ENCODE data around the gene ENDOD1.

ENDOD1 gene

DNA sequence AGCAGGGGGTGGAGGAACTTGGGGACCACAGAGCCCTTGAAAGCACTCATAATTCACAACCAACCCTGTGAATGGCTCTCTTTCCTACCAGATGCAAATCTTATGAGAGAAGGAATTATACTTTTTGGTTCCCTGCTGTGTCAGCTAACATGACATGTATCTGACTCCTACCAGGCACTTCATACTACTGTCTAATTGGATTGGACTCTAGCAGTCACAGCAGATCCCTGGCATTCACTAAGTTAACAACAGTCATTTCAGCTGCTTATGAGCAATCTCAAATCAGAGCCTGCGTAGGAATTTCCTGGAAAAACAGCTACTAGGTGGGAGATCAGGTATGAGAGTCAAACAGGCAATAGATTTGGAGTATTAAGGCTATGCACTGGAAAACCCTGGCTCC is 11.1 kb upstream of the ENDOD1 start:
- DNase-seq, result no peak

GRCh38 chr11:95081010-95081409 is 8.6 kb upstream of the ENDOD1 start:
- DNase-seq, result no peak

- no peak for DNase-seq
These were observed 8.2 kb upstream of the ENDOD1 start for GRCh38 chr11:95081412-95081811.

- no peak for DNase-seq
These were observed 7.1 kb upstream of the ENDOD1 start for GRCh38 chr11:95082576-95083001.

DNA sequence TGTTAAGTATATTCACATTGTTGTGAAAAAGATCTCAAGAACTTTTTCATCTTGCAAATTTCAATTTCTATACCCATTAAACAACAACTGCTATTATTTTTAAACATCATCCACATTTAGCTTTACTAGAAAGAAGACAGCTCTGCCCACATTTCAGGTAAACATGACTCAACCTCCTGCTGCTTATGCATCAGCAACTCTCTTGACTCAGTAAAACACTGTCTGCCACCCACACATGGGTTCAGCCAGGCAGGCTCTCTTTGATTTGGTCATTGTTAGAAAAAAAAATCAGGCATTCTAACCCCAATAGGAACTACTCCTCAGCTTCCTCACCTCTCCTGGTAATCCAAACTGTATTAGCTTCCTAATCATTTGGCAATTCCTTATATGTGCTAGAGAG is 5.1 kb upstream of the ENDOD1 start:
- DNase-seq, result no peak

DNA sequence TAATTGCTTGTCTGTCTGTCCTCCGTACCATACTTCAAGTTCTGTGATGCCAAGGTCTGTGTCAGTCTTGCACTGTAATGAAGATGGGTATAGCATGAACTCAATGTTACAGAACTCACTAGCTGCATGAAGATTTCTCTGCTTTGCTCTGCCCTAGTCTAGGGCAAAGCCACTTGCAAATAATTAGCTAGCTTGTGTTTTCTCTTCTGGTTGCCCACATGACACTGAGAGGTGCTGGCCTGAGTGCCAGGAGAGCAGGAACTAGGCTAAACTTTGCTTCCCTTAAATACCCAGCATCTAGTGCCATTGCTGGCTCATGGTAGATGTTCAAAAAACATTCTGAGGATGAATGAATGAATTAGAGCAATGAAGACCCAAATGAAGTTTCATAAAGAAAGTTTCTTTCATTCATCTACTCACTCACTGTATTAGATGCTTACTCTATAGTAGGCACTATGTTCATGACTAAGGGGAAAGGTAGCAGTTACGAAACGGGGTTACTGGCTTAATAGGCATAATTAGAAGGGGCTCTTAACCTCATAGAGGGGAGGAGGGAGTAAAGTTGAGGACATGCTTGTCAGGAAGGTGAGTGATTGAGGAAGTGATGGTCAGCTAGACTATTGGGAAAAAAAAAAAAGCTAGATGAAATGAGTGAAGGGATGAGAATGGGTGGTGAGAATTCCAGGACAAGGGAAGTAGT is 4.4 kb upstream of the ENDOD1 start:
- no peak for DNase-seq

GRCh38 chr11:95086151-95086550 is 3.5 kb upstream of the ENDOD1 start:
- DNase-seq, result no peak

DNA sequence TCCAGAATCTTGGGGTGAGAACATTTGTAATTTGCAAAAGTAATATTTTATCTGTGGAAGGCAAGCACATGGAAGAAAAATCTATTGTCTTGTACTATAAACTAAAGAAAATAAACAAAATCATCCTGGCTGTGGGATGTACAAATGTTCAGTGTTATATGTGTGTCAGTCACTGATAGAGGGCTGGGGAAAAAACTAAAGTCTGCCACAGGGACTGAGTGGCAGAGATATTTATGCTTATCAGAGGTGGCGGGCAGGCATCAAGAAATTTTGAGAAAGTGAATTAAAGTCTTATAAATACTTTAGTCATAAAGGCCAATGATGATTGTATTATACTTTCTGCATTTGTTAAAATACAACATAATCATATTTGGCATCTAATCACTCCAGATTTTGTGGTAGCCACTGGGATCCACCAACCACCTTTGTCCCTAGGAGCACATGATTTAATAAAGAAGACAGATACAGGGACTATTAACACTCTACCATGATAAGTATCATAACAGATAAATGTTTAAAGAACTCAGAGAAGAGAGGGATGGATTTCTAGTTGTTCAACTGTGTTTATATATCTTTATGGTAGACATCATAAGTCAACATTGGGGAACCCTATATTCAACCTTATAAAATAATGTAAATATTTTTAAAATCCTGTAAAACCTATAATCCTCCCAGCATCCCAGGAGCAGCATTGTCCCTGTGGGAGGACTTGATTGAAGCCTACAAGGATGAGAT is 2.6 kb upstream of the ENDOD1 start:
- no peak for DNase-seq

GRCh38 chr11:95088946-95089619 is 563 bp upstream of the ENDOD1 start:
- DNase-seq, result peak; percentile 7

DNA sequence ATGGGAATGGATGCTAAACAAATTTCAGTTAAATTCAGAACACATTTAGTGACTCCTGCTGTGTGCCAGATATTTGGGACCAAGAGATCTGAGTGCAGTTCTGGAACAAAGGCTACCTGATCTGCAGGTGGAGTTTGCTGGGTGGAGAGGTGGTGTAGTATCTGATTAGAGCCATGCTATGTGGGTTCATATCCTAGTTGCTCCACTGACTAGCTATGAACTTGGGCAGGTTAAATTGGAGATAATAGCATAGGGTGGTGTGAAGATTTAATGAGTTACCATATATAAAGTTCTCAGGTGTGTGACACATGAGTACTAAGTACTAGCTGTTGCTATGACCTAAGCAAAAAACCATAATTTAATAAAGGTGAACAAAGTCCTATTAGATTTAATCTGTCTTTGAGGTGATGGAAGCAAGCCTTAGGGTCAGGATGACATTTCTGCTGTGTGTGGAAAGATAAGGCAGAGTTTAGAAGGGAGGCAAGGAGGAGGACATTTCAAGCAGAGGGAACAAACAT is 2.1 kb downstream of the ENDOD1 start:
- DNase-seq, result no peak

DNA sequence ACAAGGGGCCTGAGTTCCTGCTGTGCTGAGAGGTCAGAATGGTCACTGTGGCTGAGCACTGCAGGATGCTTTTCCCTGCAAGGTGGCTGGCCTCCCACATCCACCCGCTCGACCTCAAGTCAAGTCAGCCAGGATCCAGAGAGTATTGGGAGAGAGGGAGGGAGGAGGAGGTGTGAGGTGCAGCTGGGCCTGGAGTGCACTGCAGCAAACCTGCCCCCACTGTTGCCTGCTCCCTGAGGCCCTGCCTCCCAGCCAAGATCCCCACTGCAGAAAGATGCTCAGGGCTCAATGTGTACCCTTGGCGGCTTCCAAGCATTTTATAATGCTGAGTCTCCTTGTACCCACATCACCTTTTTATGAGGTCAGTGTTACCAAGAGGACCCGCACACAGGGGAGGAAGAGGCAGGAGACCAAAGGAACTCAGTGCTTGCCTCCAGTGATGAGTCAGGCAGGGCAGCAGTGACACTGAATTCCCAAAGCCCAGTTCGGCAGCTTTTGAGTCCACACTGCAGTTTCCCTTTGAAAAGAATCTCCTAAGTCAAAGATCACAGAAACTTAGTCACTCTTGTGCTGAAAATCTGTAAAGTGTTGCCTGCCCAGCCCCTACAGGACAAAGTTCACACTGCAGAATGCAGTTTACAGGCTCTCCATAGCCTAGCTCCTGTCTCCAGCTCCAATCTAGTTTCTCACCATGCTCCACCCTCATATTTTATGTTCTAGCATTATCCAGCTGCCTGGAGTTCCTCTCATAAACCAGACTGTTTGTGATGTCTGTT is 3.1 kb downstream of the ENDOD1 start:
- DNase-seq, result peak; percentile 25

DNA sequence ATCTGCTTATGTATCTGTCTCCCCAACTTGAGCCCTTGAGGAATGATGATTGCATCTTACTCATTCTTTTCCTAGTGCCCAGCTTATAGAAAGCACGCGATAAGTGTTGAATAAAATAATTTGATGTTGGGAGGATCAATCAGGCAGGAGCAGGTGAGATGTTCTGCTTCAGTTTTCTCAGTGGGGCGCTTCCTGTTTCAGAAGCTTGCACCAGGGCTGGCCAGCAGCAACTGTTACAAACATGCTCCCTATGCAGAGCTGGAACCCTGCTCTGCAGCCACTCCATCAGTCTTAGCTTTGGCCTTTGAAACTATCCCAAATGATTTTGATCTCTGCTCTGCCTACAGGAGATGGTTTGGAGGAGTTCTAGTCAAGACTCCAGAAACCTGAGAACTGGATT is 3.9 kb downstream of the ENDOD1 start:
- DNase-seq, result no peak

DNA sequence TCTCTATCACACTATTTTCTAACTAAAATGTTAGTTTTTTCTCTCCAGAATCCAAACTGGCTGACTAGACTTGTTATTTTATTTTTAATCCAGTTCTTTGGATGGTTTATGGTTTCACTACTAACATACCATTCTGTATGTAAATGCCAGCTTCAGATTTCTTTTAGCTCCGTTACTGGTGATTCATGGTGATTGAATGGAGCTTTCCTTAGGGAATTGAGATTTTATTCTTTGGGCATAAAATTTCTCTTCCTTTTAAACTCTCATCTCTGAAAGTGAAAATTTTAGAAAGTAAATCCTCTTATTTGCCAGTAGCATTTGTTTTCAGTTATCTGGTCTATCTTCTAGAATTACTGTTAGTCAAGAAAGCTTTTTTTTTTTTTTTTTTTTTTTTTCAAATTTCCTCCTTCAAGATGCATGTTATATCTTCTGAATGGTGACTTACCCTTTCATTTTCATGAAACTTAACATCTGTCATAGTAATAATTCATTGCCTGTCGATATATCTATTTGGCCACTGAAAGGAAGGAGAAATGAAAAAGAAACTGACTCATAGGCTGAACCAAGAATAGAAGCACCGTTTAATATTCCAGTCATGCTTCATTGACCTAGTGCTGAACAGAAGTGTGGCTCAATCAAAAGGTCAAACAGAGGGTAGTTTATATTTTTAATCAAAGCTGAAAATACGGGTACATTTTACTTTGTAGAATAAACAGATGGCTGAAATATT is 6.4 kb downstream of the ENDOD1 start:
- DNase-seq, result no peak

DNA sequence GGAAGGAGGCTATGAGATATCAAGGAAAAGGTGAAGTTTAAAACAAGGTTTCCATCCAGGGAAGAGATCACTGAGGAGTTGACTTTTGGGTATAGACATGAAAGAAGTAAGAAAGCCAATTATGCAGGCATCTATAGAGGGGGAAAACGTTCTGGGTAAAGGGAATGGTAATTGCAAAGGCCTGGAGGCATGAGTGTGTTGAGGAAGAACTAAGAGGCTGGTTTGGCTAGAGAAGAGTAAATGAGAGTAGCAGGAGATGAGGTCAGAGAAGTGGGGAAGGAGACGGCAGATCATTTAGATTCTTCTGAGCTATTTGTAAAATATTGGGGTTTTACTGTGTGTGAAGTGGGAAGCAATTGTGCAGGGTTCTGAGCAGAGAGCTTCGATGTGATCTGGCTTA is 7.6 kb downstream of the ENDOD1 start:
- DNase-seq, result no peak

GRCh38 chr11:95098826-95099225 is 9.2 kb downstream of the ENDOD1 start:
- no peak for DNase-seq

- no peak for DNase-seq
These were observed 10.6 kb downstream of the ENDOD1 start for GRCh38 chr11:95100191-95100648.

DNA sequence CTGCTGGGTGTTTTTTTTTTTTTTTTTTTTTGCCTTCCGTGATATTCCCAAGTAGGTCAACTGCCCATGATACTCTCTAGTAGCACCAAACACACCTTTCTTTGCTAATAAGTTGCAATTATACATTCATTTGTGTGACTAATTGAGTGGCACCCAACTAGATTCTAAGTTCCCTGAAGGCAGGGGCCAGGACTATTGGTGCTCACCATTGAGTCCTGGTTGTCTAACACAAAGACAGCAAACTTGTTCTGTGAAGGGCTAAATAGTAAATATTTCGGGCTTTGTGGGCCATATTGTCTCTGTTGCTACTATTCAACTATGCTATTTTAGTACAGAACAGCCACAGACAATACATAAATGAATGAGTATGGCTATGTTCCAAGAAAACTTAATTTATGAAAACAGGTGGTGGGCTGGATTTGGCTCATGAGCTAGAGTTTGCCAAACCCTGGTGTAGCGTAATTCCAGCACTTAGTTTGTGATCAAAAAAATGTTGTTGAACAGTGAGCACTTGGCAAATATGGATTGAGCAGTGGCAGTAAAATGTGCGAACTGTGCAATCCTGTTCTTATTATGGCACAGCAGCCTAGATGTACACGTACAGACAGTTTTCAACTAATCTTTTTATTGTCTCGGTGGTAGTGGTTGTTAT is 11.3 kb downstream of the ENDOD1 start:
- DNase-seq, result no peak

DNA sequence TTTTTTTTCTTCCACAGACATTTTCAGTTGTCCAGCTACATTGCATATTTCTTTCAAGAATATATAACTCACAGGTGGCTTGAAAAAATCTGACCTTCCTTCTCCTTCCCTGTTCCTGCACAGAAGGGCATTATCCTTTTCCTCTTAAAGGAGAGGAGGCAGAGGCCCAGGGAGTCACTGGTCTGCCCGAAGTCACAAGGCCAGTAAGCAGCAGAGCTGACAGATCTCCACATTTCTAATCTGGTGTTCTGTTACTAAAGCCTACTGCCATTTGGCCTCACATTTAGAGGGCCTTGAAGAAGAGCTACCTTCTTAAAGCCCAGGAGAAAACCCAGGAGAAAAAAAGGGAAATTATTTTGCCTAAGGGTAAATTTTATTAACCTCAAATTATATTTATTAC is 12.3 kb downstream of the ENDOD1 start:
- no peak for DNase-seq

GRCh38 chr11:95102733-95103132 is 13.1 kb downstream of the ENDOD1 start:
- DNase-seq, result no peak

DNA sequence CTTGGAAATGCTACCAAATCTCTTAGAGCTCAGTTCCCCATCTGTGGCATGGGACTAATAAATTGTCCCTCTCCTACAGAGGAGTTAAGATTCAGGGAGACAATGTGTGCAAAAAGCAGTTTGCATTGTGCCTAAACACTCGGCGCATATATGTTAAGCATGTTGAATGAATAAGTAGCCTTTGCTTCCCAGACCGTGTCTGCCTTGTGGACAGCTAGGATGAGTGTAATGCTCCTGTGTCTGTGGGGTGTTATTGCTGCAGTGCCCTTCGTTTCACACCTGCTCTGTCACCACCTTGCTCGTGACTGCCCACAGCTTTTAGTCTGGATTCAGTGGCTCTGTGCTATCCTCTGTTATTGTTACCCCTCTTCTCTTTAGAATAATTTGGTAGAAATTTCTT is 14.1 kb downstream of the ENDOD1 start:
- DNase-seq, result no peak

DNA sequence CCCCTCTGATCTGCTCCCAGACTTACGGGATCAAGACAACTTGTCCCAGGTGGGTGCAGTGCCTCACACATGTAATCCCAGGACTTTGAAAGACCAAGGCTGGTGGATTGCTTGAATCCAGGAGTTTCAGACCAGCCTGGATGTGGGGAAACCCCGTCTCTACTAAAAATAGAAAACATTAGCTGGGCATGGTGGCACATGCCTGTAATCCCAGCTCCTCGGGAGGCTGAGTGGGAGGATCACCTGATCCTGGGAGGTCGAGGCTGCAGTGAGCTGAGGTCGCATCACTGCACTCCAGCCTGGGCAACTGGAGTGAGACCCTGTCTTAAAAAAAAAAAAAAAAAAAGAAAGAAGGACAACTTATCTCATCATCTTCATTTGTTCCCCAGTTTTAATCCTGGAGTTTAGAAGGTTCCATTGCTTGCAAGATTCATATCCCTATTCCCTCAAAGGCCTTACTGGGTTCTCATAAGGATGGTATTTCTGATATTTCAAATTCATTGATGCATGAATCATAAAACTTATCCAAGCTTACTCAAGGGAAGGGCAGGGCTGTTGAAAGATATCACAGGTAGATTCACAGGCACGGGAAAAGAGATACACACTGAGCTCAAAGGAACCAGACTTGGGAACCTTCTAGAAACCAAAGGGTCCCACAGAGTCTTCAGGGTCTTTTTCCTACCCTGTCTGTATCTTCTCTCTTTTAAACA is 14.6 kb downstream of the ENDOD1 start:
- DNase-seq, result no peak

All from RPMI8226 (cell line).